ENCODE results near the gene CD79B.
"Not testable (repeated sequence)": the region's sequence is repeated elsewhere in the genome, so short reads cannot be mapped to it uniquely, and the experiment has no call there.

The CD79B gene

GRCh38 chr17:63909586-63909985 is 22.5 kb downstream of the CD79B start:
- not testable (repeated sequence) for DNase-seq

- peak; percentile 20 for DNase-seq
Observed at GRCh38 chr17:63907161-63907778, 24.9 kb downstream of the CD79B start.

DNA sequence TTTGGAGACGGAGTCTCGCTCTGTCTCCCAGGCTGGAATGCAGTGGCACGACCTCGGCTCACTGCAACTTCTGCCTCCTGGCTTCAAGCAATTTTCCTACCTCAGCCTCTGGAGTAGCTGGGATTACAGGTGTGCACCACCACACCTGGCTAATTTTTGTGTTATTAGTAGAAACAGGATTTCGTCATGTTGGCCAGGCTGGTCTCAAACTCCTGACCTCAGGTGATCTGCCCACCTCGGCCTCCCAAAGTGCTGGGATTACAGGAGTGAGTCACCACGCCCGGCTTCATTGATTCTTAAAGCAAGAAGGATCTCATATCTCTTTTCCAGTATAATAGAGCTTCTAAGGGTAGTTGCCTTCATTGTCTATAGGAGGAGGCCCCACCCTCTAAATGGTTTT is 27.3 kb downstream of the CD79B start:
- DNase-seq = not testable (repeated sequence)

DNA sequence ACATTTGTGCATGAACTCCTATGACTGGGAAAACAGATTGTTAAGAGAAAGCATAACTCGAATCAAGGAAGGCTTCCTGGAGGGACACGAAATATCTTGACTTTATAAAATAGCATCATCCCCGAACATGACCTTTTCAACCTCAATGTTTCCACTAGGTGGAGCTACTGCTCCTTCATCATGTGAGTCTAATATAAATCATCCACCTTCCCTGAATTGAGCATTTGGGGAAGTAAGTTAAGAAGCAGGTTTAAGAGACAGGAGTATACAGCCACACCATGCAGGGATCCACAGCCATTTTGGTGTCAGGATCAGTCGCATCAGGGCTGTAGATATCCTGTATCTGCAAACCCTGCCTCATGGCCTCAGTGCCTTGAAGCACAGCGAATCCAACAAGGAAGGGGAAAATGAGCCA is 28.3 kb downstream of the CD79B start:
- not testable (repeated sequence) for DNase-seq

- not testable (repeated sequence) for DNase-seq
Observed at GRCh38 chr17:63901971-63902370, 30.2 kb downstream of the CD79B start.

- not testable (repeated sequence) for DNase-seq
Observed at GRCh38 chr17:63898899-63899798, 33.0 kb downstream of the CD79B start.

GRCh38 chr17:63896524-63897354 is 35.4 kb downstream of the CD79B start, which contains the start of gene CSH1:
Gene CSH1 (minus strand): TSS chr17:63896574. CDS start chr17:63896511, 63 bp downstream.
- DNase-seq = not testable (repeated sequence)

GRCh38 chr17:63894821-63895220 is 37.3 kb downstream of the CD79B start:
- DNase-seq = not testable (repeated sequence)

GRCh38 chr17:63894021-63894420 is 38.1 kb downstream of the CD79B start:
- DNase-seq = not testable (repeated sequence)

- DNase-seq = not testable (repeated sequence)
Observed at GRCh38 chr17:63892316-63893037, 39.7 kb downstream of the CD79B start.

DNA sequence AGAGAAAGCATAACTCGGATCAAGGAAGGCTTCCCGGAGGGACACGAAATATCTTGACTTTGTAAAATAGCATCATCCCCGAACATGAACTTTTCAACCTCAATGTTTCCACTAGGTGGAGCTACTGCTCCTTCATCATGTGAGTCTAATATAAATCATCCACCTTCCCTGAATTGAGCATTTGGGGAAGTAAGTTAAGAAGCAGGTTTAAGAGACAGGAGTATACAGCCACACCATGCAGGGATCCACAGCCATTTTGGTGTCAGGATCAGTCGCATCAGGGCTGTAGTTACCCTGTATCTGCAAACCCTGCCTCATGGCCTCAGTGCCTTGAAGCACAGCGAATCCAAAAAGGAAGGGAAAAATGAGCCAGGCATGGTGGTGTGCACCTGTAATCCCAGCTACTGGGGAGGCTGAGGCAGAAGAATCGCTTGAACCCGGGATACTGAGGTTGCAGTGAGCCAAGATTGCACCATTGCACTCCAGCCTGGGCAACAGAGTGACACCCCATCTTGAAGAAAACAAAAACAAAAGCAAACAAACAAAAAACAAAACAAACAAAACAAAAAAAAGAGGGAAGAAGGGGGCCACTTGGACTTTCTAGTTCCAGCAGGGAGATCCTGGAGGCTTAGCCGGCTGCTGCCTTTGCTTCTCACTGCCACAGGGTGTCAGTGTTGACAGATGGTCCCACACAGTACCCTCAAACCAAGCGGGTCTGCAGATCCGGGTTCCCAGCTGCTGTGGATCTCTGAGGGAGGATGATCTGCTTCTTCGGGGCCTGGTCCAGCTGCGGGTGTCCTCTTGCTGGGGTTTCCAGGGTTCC is 42.9 kb downstream of the CD79B start:
- DNase-seq = not testable (repeated sequence)

DNA sequence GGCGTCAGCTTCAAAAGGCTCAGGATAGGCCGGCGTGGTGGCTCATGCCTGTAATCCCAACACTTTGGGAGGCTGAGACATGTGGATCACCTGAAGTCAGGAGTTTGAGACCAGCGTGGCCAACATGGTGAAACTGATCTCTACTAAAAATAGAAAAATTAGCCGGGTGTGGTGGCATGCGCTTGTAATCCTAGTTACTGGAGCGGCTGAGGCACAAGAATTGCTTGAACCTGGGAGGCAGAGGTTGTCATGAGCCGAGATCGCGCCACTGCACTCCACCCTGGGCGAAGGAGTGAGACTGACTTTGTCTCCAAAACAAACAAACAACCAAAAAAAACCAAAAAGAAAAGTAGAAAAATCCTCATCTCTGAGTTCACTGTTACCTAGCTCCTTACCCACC is 47.0 kb downstream of the CD79B start:
- not testable (repeated sequence) for DNase-seq

DNA sequence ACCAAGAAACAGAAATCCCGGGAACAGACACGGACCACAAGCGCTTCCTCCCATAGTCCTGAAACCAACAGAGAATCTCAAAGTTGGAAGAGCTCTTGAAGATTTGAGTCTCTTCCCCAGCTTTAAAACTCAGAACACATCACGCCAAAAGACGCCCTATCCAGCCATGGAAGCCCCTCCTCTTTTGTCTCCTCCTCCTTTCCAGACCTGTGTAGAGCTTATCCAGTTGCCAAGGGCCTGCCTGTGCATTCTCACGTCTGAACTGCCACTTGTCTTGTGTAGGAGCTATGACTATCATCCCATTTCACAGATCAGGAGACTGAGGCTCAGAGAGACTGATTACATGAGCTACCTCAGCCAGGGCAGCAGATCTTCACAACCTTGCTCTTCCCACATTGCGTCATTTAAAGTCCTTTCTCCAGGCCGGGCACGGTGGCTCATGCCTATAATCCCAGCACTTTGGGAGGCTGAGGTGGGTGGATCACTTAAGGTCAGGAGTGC is 49.5 kb downstream of the CD79B start:
- DNase-seq = not testable (repeated sequence)

DNA sequence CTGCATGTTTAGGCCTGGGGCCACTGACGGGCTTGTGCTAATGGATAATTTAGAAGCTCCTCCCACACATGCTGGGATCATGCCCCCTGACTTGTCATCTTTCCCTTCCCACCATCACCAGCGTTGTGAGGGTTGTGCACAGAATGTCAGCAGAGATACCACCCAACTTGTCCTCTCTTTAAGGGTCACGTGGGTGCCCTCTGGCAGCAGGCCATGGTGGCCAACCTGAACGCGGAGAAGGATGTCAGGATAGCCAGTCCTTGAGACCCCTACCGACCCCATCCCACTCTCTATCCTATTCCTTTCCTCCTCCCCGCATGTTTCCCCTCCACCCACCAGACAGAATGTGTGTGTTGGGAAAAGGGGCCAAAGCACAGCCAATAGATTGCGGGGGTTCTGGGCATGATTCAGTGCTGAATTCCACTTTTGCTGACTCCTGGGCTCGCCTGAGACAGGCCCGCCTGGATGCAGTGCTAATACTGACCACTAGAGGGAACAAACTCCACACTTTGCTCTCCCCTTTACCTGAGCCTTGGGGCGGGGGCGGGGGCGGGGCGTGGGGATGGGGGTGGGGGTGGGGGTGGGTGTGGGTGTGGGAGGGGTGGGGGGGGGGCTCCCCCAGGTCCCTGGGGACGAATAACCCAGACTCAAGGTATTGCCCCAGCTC is 50.1 kb downstream of the CD79B start, which contains the start of gene GH2:
Gene GH2, minus strand, starts transcription at position 10 of the 667 bp plus-strand sequence. CDS start 143 bp downstream, outside the sequence.
- no peak for DNase-seq

DNA sequence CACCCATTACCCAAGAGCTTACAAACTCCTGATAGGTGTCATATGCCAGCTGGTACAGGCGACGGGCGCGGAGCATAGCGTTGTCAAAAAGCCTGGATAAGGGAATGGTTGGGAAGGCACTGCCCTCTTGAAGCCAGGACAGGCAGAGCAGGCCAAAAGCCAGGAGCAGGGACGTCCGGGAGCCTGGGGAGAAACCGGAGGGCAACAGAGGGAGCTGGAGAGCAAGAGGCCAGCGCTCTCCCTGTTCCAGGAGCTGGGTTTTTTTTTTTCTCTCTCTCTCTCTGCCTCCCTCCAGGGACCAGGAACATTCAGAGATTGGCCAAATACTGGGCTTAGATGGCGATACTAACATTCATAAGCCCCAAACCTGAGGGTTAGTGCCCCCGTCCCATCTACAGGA is 50.8 kb downstream of the CD79B start:
- not testable (repeated sequence) for DNase-seq

GRCh38 chr17:63880706-63881105 is 51.4 kb downstream of the CD79B start:
- DNase-seq = no peak

Measured in NCI-H510A (cell line).